DMS114 treated with DMSO at 0.1 percent for 48 hours (cell line): ENCODE data around the gene NAMPT.
A peak's percentile ranks its signal among the peaks of the same experiment; 100 is the strongest.
"Not testable (repeated sequence)": the region's sequence is repeated elsewhere in the genome, so short reads cannot be mapped to it uniquely, and the experiment has no call there.

Experiments used
- DNase-seq: peaks from one replicate; lab custom pipeline; 2025; ENCODE audit not compliant: unreplicated experiment; lab: John Stamatoyannopoulos, UW

Gene NAMPT

GRCh38 chr7:106304568-106304967 is 19.8 kb upstream of the NAMPT start:
- DNase-seq: no peak

- not testable (repeated sequence) for DNase-seq
Measured at GRCh38 chr7:106298631-106299030, 13.8 kb upstream of the NAMPT start.

GRCh38 chr7:106298155-106298554 is 13.4 kb upstream of the NAMPT start:
- DNase-seq: not testable (repeated sequence)

- no peak for DNase-seq
Measured at GRCh38 chr7:106294334-106294733, 9.6 kb upstream of the NAMPT start.

- no peak for DNase-seq
Measured at GRCh38 chr7:106291247-106291646, 6.5 kb upstream of the NAMPT start.

GRCh38 chr7:106290319-106290718 is 5.5 kb upstream of the NAMPT start:
- DNase-seq: no peak

- DNase-seq: no peak
Measured at GRCh38 chr7:106289848-106290247, 5.1 kb upstream of the NAMPT start.

GRCh38 chr7:106288263-106288662 is 3.5 kb upstream of the NAMPT start:
- DNase-seq: no peak

- DNase-seq: no peak
Measured at GRCh38 chr7:106287786-106288185, 3.0 kb upstream of the NAMPT start.

- no peak for DNase-seq
Measured at GRCh38 chr7:106285855-106286492, 1.2 kb upstream of the NAMPT start.

GRCh38 chr7:106285051-106285854 is 470 bp upstream of the NAMPT start:
- DNase-seq: peak; percentile 80

- DNase-seq: peak; percentile 31
Measured at GRCh38 chr7:106283831-106284713, 711 bp downstream of the NAMPT start.

GRCh38 chr7:106283501-106283830 is 1.3 kb downstream of the NAMPT start:
- no peak for DNase-seq

GRCh38 chr7:106282852-106283251 is 1.9 kb downstream of the NAMPT start:
- DNase-seq: no peak

GRCh38 chr7:106282390-106282789 is 2.4 kb downstream of the NAMPT start:
- DNase-seq: no peak

GRCh38 chr7:106281585-106282318 is 3.0 kb downstream of the NAMPT start:
- no peak for DNase-seq

GRCh38 chr7:106281127-106281526 is 3.7 kb downstream of the NAMPT start:
- DNase-seq: no peak

- no peak for DNase-seq
Measured at GRCh38 chr7:106279425-106280197, 5.2 kb downstream of the NAMPT start.

- DNase-seq: no peak
Measured at GRCh38 chr7:106278695-106279094, 6.1 kb downstream of the NAMPT start.

GRCh38 chr7:106277976-106278375 is 6.8 kb downstream of the NAMPT start:
- no peak for DNase-seq
